ENCODE measurements around the gene PRDM16. TPM values are rescaled to one million over a fixed set of nuclear protein-coding genes. Genes with fewer than 3 reads are reported as not detected.

PRDM16 gene
- total RNA-seq, 4 donors from 2014 or later, result 0.08 to 0.19 (median 0.12) TPM

DNA sequence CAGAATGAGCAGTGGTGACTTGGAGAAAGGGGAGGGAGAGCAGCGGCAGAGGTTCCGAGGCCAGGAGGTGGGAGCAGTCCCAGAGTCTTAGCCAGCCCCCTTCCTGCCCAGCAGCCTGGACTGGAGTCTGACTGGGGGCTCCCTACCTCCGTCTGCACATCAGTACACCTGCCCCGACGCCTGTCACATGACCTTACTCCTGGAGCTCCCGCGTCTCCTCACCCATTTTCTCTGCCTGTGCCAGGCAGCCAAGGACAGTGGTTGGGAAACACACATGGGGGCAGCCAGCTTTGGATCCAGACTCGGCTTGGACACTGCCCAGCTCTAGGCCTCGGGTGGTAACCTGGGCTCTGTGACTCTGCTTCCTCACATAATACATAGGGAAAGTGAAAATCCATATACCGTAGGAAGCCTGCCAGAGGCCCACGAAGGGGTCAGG lies 30.9 kb upstream of the PRDM16 start:
- H3K27ac ChIP-seq, result no peak overlapping the region
- no peak for TF ChIP-seq POLR2A (IDR thresholded peaks at IDR 0.05)
- TF ChIP-seq, protein P1, sequence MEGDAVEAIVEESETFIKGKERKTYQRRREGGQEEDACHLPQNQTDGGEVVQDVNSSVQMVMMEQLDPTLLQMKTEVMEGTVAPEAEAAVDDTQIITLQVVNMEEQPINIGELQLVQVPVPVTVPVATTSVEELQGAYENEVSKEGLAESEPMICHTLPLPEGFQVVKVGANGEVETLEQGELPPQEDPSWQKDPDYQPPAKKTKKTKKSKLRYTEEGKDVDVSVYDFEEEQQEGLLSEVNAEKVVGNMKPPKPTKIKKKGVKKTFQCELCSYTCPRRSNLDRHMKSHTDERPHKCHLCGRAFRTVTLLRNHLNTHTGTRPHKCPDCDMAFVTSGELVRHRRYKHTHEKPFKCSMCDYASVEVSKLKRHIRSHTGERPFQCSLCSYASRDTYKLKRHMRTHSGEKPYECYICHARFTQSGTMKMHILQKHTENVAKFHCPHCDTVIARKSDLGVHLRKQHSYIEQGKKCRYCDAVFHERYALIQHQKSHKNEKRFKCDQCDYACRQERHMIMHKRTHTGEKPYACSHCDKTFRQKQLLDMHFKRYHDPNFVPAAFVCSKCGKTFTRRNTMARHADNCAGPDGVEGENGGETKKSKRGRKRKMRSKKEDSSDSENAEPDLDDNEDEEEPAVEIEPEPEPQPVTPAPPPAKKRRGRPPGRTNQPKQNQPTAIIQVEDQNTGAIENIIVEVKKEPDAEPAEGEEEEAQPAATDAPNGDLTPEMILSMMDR (IDR thresholded peaks at IDR 0.05), result no peak
- H3K9me3 ChIP-seq, result no peaks in the 10 kb centered on the region
- H3K27me3 ChIP-seq, result peaks cover 0 to 70% (median 0%) of the 10 kb centered on the region in 4 donors
- intact Hi-C loops (cut with DNase I), result no loop called here
- H3K36me3 ChIP-seq, result no peaks in the 10 kb centered on the region
- H3K4me3 ChIP-seq, result no peak overlapping the region
- peaks cover 0 to 7% (median 0%) of the 10 kb centered on the region in 3 donors for H3K4me1 ChIP-seq
- WGBS, 2 donors, result 67 to 73% methylated on average over 6 to 7 of the region's 11 CpGs
- no peak for DNase-seq

DNA sequence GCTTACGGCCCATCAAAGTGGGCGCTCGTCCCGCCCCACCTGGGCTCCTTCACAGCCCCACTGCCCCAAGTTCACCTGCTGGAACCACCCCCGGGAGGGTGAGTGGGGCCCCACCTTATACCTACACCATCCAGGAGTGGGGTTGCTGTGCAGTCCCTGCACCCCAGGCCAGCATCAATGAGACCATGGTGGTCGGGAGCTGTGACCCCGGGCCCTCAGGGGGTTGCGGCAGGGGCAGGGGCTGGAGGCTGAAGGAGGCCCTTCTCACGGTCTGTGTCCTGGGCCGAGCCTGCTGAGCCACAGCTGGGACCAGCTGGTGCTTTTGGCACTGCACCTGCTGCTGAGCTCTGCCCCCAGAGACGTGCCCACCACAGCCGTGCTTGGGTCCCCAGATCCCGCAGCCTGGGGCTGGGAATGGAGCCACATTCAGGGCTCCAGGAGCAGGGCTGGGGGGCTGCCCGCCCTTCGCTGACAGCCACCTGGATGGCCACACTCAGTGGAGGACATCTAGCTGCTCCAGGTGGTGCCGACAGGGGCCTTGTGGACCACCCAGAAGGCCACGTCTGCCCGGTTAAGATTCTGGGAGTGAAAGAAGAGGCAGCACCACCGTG lies 30.3 kb upstream of the PRDM16 start:
- Histone ChIP-seq H3K9me3 (no peaks in the 10 kb centered on the region), H3K27ac (no peak overlapping the region), H3K4me1 (peaks cover 0 to 7% (median 0%) of the 10 kb centered on the region in 3 donors), H3K27me3 (peaks cover 0 to 70% (median 0%) of the 10 kb centered on the region in 4 donors), H3K36me3 (no peaks in the 10 kb centered on the region), H3K4me3 (no peak overlapping the region)
- DNase-seq, result no peak
- 70 to 85% methylated on average over 4 to 5 of the region's 19 CpGs for WGBS, 2 donors
- TF ChIP-seq, protein P1 (IDR thresholded peaks at IDR 0.05), result no peak
- no peak for TF ChIP-seq POLR2A (IDR thresholded peaks at IDR 0.05)
- intact Hi-C loops (cut with DNase I), result no loop called here

GRCh38 chr1:3040004-3040403 lies 29.0 kb upstream of the PRDM16 start:
- Histone ChIP-seq H3K4me3 (no peak overlapping the region), H3K27me3 (peaks cover 0 to 83% (median 0%) of the 10 kb centered on the region in 4 donors), H3K9me3 (no peaks in the 10 kb centered on the region), H3K36me3 (no peaks in the 10 kb centered on the region), H3K27ac (no peak overlapping the region), H3K4me1 (peaks cover 0 to 7% (median 0%) of the 10 kb centered on the region in 3 donors)
- DNase-seq, result no peak
- intact Hi-C loops (cut with DNase I), result no loop called here
- TF ChIP-seq, protein P1 (IDR thresholded peaks at IDR 0.05), result no peak
- no peak for TF ChIP-seq POLR2A (IDR thresholded peaks at IDR 0.05)
- WGBS, 2 donors, result 52 to 78% methylated on average over 5 to 7 of the region's 7 CpGs

- intact Hi-C loops (cut with DNase I), result no loop called here
- WGBS, 2 donors, result 73 to 74% methylated on average over 9 of the region's 9 CpGs
- Histone ChIP-seq H3K9me3 (peaks cover 0 to 5% (median 0%) of the 10 kb centered on the region in 3 donors), H3K4me3 (no peak overlapping the region), H3K36me3 (no peaks in the 10 kb centered on the region), H3K27me3 (peaks cover 0 to 79% (median 0%) of the 10 kb centered on the region in 4 donors), H3K27ac (no peak overlapping the region), H3K4me1 (no peaks in the 10 kb centered on the region)
- TF ChIP-seq POLR2A (IDR thresholded peaks at IDR 0.05), result no peak
- DNase-seq, result no peak
Observed at GRCh38 chr1:3042481-3042880, 26.5 kb upstream of the PRDM16 start.

DNA sequence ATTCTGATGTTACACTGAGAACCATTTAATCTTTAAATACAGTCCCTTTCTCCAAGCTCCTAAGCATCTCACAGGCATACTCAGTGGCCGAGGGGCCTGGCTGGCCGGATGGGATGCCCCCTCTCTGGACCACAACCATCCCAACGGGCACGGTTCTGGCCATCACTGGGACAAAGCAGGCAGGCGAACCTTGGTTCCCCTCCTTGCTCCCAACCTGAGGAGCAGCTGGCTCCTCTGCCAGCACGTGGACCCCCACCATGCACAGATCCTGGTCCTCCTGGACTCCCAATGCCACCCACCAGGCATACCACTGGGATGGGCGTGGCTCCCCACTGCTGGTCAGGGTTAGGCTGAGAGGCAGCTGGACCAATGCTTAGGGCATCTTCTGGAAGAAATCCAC lies 19.8 kb upstream of the PRDM16 start:
- TF ChIP-seq, protein P1 (IDR thresholded peaks at IDR 0.05), result no peak
- TF ChIP-seq POLR2A (IDR thresholded peaks at IDR 0.05), result no peak
- Histone ChIP-seq H3K27ac (no peak overlapping the region), H3K4me1 (no peaks in the 10 kb centered on the region), H3K27me3 (peaks cover 0 to 67% (median 0%) of the 10 kb centered on the region in 4 donors), H3K36me3 (no peaks in the 10 kb centered on the region), H3K9me3 (peaks cover 0 to 5% (median 0%) of the 10 kb centered on the region in 3 donors), H3K4me3 (no peak overlapping the region)
- 69 to 70% methylated on average over 2 to 5 of the region's 7 CpGs for WGBS, 2 donors
- intact Hi-C loops (cut with DNase I), result no loop called here
- no peak for DNase-seq
